Measurements from ENCODE around the gene BIRC7. TPM values are rescaled to one million over a fixed set of nuclear protein-coding genes. Genes with fewer than 3 reads are reported as not detected.
A peak's percentile ranks its signal among the peaks of the same experiment; 100 is the strongest.

Gene BIRC7
- total RNA-seq, 1 donor from 2014 or later = not detected

DNA sequence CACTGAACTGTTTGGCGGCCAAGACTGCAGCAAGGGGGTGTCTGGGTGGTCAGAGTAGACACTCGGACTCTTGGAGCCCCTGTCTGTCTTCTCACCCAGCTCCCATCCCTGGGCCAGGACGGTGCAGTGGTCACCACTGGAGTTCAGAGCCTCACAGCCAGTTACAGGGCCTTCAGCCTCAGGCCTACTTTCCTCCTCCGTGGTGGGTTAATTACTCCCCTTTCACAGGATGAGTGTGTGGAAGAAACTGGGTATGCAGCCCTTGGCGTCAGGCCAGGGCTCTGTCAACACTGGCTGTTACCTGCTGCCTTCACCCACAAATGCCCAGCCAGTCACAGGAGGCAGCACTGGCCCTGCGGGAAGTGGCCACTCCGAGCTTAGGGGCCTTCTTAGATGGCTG, 18.0 kb upstream of the BIRC7 start:
- H3K27ac Mint-ChIP-seq (ENCODE audit: unreplicated experiment) = no peak overlapping the region
- TF ChIP-seq, protein P1, sequence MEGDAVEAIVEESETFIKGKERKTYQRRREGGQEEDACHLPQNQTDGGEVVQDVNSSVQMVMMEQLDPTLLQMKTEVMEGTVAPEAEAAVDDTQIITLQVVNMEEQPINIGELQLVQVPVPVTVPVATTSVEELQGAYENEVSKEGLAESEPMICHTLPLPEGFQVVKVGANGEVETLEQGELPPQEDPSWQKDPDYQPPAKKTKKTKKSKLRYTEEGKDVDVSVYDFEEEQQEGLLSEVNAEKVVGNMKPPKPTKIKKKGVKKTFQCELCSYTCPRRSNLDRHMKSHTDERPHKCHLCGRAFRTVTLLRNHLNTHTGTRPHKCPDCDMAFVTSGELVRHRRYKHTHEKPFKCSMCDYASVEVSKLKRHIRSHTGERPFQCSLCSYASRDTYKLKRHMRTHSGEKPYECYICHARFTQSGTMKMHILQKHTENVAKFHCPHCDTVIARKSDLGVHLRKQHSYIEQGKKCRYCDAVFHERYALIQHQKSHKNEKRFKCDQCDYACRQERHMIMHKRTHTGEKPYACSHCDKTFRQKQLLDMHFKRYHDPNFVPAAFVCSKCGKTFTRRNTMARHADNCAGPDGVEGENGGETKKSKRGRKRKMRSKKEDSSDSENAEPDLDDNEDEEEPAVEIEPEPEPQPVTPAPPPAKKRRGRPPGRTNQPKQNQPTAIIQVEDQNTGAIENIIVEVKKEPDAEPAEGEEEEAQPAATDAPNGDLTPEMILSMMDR (IDR thresholded peaks at IDR 0.05; ENCODE audit: partially characterized antibody, unreplicated experiment) = no peak
- DNase-seq = no peak
- peaks cover 6% of the 10 kb centered on the region for H3K9me3 Mint-ChIP-seq (ENCODE audit: unreplicated experiment)
- H3K27me3 Mint-ChIP-seq (ENCODE audit: unreplicated experiment) = peaks cover 12% of the 10 kb centered on the region
- peaks cover 22% of the 10 kb centered on the region for H3K4me1 Mint-ChIP-seq (ENCODE audit: low read depth, unreplicated experiment)
- no peak overlapping the region for H3K4me3 Mint-ChIP-seq (ENCODE audit: unreplicated experiment)
- no peaks in the 10 kb centered on the region for H3K36me3 Mint-ChIP-seq (ENCODE audit: unreplicated experiment)

DNA sequence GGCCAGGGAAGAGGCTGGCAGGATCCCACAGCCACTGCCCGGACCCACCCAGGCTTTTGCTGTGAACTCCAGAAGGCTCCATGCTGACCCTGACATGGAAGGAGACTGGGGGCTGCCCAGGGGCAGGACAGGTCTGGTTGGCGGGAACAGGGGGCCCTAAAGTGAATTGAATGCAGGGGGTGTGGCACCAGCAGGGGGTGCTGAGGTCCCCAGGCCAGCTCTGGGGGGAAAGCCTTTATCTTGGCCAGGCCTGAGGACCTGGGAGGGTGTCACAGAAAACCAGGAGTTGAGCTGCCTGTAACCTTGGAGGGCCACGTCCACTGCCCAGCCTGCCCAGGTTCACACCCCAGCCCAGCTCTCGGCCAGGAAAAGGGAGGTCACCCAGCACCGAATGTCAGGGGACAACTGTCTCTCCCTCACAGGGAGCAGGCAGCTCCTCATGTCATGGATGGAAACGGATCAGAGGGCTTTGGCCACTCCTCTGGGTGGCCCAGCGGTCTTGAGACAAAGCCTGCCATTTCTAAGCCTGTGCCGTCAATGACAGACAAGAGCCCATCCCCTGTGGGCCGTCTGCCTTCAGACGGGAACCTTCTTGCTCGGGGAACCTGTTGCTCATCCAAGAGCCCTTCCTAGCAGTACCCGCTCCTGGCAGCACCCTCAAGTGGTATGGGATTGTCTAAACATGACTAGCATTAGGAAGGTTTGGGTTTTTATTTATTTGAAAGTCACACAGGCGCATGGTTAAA, 16.8 kb upstream of the BIRC7 start:
- Mint-ChIP-seq H3K4me1 (ENCODE audit: low read depth, unreplicated experiment) (peaks cover 19% of the 10 kb centered on the region), H3K27me3 (ENCODE audit: unreplicated experiment) (peaks cover 12% of the 10 kb centered on the region), H3K36me3 (ENCODE audit: unreplicated experiment) (no peaks in the 10 kb centered on the region), H3K9me3 (ENCODE audit: unreplicated experiment) (peaks cover 6% of the 10 kb centered on the region), H3K4me3 (ENCODE audit: unreplicated experiment) (no peak overlapping the region), H3K27ac (ENCODE audit: unreplicated experiment) (no peak overlapping the region)
- TF ChIP-seq, protein P1 (IDR thresholded peaks at IDR 0.05; ENCODE audit: partially characterized antibody, unreplicated experiment) = no peak
- DNase-seq = no peak

DNA sequence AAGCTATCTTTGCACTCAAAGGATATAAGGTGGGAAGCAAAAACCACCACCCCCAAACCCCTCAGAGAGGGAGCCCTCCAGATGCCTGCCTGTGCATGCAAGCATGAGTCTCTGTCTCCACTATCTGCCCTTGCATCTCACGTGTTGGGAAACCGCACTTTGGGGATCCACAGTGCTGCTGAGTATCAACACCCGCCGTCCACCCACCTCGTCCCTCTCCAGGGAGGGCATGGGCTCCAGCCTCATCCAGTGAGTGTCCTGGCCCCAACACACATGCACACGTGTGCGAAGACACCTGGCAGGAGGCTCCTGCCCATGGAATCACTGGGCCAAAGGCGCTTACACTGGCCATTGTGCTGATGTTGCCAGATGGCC, 16.3 kb upstream of the BIRC7 start:
- peaks cover 6% of the 10 kb centered on the region for H3K9me3 Mint-ChIP-seq (ENCODE audit: unreplicated experiment)
- H3K4me1 Mint-ChIP-seq (ENCODE audit: low read depth, unreplicated experiment) = peaks cover 17% of the 10 kb centered on the region

DNA sequence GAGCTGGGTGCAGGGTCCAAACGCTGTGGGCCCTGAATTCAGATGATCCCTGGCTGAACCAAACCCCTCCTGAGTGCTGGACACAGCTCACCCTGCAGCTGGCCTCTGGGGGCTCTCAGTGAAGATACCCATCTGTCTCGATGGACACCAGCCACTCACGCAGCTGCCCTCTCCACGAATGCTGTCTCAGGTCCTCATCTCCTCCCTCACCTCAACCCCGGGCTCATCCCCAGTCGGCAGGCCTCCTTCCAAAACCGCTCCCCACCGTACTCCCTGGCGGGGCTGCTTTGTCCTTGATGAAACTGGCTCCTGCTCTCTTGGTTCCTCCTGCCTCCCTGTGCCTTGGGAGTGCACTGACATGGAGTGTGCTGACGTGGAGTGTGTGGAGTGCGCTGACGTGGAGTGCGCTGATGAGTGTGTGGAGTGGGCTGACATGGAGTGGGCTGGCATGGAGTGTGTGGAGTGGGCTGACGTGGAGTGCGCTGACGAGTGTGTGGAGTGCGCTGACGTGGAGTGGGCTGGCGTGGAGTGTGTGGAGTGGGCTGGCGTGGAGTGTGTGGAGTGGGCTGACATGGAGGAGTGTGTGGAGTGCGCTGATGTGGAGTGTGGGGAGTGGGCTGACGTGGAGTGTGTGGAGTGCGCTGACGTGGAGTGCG, 15.7 kb upstream of the BIRC7 start:
- DNase-seq = no peak
- peak overlapping the region; percentile 44 for H3K4me3 Mint-ChIP-seq (ENCODE audit: unreplicated experiment)
- TF ChIP-seq, protein P1 (IDR thresholded peaks at IDR 0.05; ENCODE audit: partially characterized antibody, unreplicated experiment) = no peak
- H3K36me3 Mint-ChIP-seq (ENCODE audit: unreplicated experiment) = no peaks in the 10 kb centered on the region
- peaks cover 15% of the 10 kb centered on the region for H3K4me1 Mint-ChIP-seq (ENCODE audit: low read depth, unreplicated experiment)
- peaks cover 12% of the 10 kb centered on the region for H3K27me3 Mint-ChIP-seq (ENCODE audit: unreplicated experiment)
- H3K27ac Mint-ChIP-seq (ENCODE audit: unreplicated experiment) = no peak overlapping the region
- H3K9me3 Mint-ChIP-seq (ENCODE audit: unreplicated experiment) = peaks cover 6% of the 10 kb centered on the region

More for the DNA sequence above, 16.3 kb upstream of the BIRC7 start:
- TF ChIP-seq, protein P1 (IDR thresholded peaks at IDR 0.05; ENCODE audit: partially characterized antibody, unreplicated experiment) = no peak
- DNase-seq = no peak
- H3K27ac Mint-ChIP-seq (ENCODE audit: unreplicated experiment) = no peak overlapping the region
- H3K4me3 Mint-ChIP-seq (ENCODE audit: unreplicated experiment) = no peak overlapping the region
- H3K36me3 Mint-ChIP-seq (ENCODE audit: unreplicated experiment) = no peaks in the 10 kb centered on the region
- peaks cover 12% of the 10 kb centered on the region for H3K27me3 Mint-ChIP-seq (ENCODE audit: unreplicated experiment)

Measured in glutamatergic neuron (in vitro differentiated cells).